LoVo (cell line): Measurements from ENCODE around the gene PLA2G2C.

Experiments used
- DNase-seq: peaks from one replicate; pipeline ENCODE4 v3.0.0-alpha.2; 2016; ENCODE audit warnings: low spot score

PLA2G2C gene

GRCh38 chr1:20207546-20207945 is 21.2 kb upstream of the PLA2G2C start:
- no peak for DNase-seq

- DNase-seq, result no peak
Measured at GRCh38 chr1:20202166-20202565, 15.8 kb upstream of the PLA2G2C start.

- DNase-seq, result no peak
Measured at GRCh38 chr1:20200966-20201365, 14.6 kb upstream of the PLA2G2C start.

- DNase-seq, result no peak
Measured at GRCh38 chr1:20199840-20200239, 13.5 kb upstream of the PLA2G2C start.

GRCh38 chr1:20199403-20199802 is 13.1 kb upstream of the PLA2G2C start:
- peak; percentile 40 for DNase-seq

GRCh38 chr1:20198918-20199317 is 12.6 kb upstream of the PLA2G2C start:
- no peak for DNase-seq

- DNase-seq, result no peak
Measured at GRCh38 chr1:20198296-20198695, 12.0 kb upstream of the PLA2G2C start.

GRCh38 chr1:20197329-20197791 is 11.0 kb upstream of the PLA2G2C start:
- no peak for DNase-seq

- DNase-seq, result no peak
Measured at GRCh38 chr1:20195462-20195780, 9.1 kb upstream of the PLA2G2C start.

- DNase-seq, result peak; percentile 70
Measured at GRCh38 chr1:20194757-20195461, 8.6 kb upstream of the PLA2G2C start.

GRCh38 chr1:20194224-20194623 is 7.9 kb upstream of the PLA2G2C start:
- DNase-seq, result peak; percentile 33

- DNase-seq, result no peak
Measured at GRCh38 chr1:20192871-20193411, 6.6 kb upstream of the PLA2G2C start.

- no peak for DNase-seq
Measured at GRCh38 chr1:20192364-20192763, 6.0 kb upstream of the PLA2G2C start.

GRCh38 chr1:20191266-20191825 is 5.0 kb upstream of the PLA2G2C start:
- DNase-seq, result no peak

- no peak for DNase-seq
Measured at GRCh38 chr1:20190256-20191160, 4.2 kb upstream of the PLA2G2C start.

GRCh38 chr1:20189664-20190063 is 3.3 kb upstream of the PLA2G2C start:
- no peak for DNase-seq

- DNase-seq, result no peak
Measured at GRCh38 chr1:20188455-20188817, 2.1 kb upstream of the PLA2G2C start.

GRCh38 chr1:20187813-20188454 is 1.6 kb upstream of the PLA2G2C start:
- no peak for DNase-seq

GRCh38 chr1:20187103-20187812 is 940 bp upstream of the PLA2G2C start:
- no peak for DNase-seq

- no peak for DNase-seq
Measured at GRCh38 chr1:20184997-20185833, 1.1 kb downstream of the PLA2G2C start.

- DNase-seq, result no peak
Measured at GRCh38 chr1:20184481-20184900, 1.8 kb downstream of the PLA2G2C start.
